IPS-18a (cell line): ENCODE data around the gene NANP.
"Not testable (repeated sequence)": the region's sequence is repeated elsewhere in the genome, so short reads cannot be mapped to it uniquely, and the experiment has no call there.

ENCODE experiments used
- H3K27ac ChIP-seq: one replicate; pipeline ENCODE4 v1.5.1; 2013; ENCODE audit warnings: low read length
- H3K27me3 ChIP-seq: one replicate; pipeline ENCODE4 v1.6.1; 2013; ENCODE audit warnings: mild to moderate bottlenecking, low read length; ENCODE audit not compliant: control insufficient read depth, insufficient read depth
- H3K36me3 ChIP-seq: one replicate; pipeline ENCODE4 v1.6.1; 2013; ENCODE audit warnings: low read depth, low read length; ENCODE audit not compliant: control insufficient read depth
- H3K4me1 ChIP-seq: one replicate; pipeline ENCODE4 v1.6.1; 2013; ENCODE audit warnings: low read depth, low read length; ENCODE audit not compliant: control insufficient read depth
- H3K4me3 ChIP-seq: one replicate; pipeline ENCODE4 v1.5.1; 2013; ENCODE audit warnings: low read length
- H3K9ac ChIP-seq: one replicate; pipeline ENCODE4 v1.6.1; 2013; ENCODE audit warnings: mild to moderate bottlenecking, low read length, moderate library complexity
- H3K9me3 ChIP-seq: one replicate; pipeline ENCODE4 v1.6.1; 2013; ENCODE audit warnings: low read depth, low read length; ENCODE audit not compliant: control insufficient read depth

The NANP gene

GRCh38 chr20:25604611-25605010, 19.2 kb downstream of the NANP start:
- Histone ChIP-seq H3K9ac (no peak overlapping the region), H3K36me3 (no peaks in the 10 kb centered on the region), H3K27me3 (no peaks in the 10 kb centered on the region), H3K4me1 (no peaks in the 10 kb centered on the region), H3K27ac (no peak overlapping the region), H3K9me3 (no peaks in the 10 kb centered on the region), H3K4me3 (no peak overlapping the region)

DNA sequence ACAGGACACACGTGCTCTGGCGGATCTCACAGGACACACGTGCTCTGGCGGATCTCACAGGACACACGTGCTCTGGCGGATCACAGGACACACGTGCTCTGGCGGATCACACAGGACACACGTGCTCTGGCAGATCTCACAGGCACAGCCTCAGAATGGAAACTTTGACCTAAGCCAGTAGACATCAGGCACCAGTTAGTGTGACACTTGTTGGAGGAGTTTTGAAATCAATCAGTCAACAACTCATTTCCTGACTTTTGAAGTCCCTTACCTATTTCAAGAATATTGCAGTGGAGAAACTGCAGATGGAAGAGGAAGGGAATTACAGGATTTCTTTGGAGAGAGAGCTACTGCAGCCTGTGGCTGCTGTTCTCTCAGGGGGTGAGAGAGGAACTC, 20.9 kb downstream of the NANP start:
- H3K9ac ChIP-seq, H3K27ac ChIP-seq, H3K9me3 ChIP-seq, H3K27me3 ChIP-seq, H3K36me3 ChIP-seq, H3K4me1 ChIP-seq, H3K4me3 ChIP-seq: not testable (repeated sequence)

- H3K36me3 ChIP-seq, H3K4me1 ChIP-seq, H3K9me3 ChIP-seq, H3K27me3 ChIP-seq, H3K27ac ChIP-seq, H3K4me3 ChIP-seq, H3K9ac ChIP-seq: not testable (repeated sequence)
These were observed 21.5 kb downstream of the NANP start for GRCh38 chr20:25602191-25602913.

GRCh38 chr20:25601659-25602058, 22.2 kb downstream of the NANP start:
- H3K27me3 ChIP-seq = no peaks in the 10 kb centered on the region
- no peak overlapping the region for H3K4me3 ChIP-seq
- H3K27ac ChIP-seq = no peak overlapping the region
- H3K9ac ChIP-seq = no peak overlapping the region
- H3K4me1 ChIP-seq = no peaks in the 10 kb centered on the region
- H3K36me3 ChIP-seq = no peaks in the 10 kb centered on the region
- H3K9me3 ChIP-seq = no peaks in the 10 kb centered on the region

- Histone ChIP-seq H3K36me3 (no peaks in the 10 kb centered on the region), H3K9ac (no peak overlapping the region), H3K4me1 (no peaks in the 10 kb centered on the region), H3K27me3 (no peaks in the 10 kb centered on the region), H3K27ac (no peak overlapping the region), H3K4me3 (no peak overlapping the region), H3K9me3 (no peaks in the 10 kb centered on the region)
These were observed 23.2 kb downstream of the NANP start for GRCh38 chr20:25600632-25601031.

GRCh38 chr20:25592135-25592852, 31.5 kb downstream of the NANP start:
- Histone ChIP-seq H3K4me1 (no peaks in the 10 kb centered on the region), H3K36me3 (no peaks in the 10 kb centered on the region), H3K27ac (no peak overlapping the region), H3K4me3 (no peak overlapping the region), H3K9ac (no peak overlapping the region), H3K9me3 (no peaks in the 10 kb centered on the region), H3K27me3 (no peaks in the 10 kb centered on the region)

DNA sequence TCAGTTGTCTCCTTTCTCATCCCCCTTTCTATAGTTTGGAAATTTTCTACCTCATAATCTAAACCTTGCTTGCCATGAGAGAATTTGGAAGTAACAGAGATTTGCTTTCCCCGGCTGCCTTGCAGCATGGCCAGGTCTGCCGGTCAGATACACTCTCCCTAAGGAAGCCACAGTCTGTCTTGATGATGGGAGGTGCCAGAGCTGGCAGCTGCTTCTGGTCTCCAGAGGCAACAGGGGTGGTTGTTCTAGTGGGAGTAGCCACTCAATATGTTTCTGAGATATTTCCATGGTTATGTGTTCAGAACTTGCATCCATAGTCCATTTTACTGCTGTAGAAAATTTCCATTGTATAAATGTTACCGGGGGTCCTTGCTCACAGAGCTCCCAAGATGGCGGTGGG, 33.0 kb downstream of the NANP start:
- not testable (repeated sequence) for H3K36me3 ChIP-seq, H3K4me3 ChIP-seq, H3K9ac ChIP-seq, H3K27me3 ChIP-seq, H3K4me1 ChIP-seq, H3K27ac ChIP-seq, H3K9me3 ChIP-seq

DNA sequence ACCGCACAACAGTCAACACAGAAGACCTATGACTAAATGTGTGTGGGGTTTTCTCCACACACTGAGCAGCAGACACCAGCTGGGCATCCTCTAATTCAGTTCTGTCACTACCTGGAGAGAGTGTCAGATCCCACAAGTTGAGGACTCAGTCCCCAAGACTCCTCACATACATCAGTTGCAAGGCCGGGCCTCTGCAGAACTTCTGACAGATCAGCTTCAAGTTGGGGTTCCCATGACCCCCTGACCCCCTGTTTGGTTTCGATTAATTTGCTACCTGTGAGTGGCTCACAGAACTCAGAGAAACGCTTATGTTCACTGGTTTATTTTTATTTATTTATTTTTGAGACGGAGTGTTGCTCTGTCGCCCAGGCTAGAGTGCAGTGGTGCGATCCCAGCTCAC, 35.3 kb downstream of the NANP start:
- no peaks in the 10 kb centered on the region for H3K27me3 ChIP-seq
- peaks cover 5% of the 10 kb centered on the region for H3K4me1 ChIP-seq
- no peak overlapping the region for H3K9ac ChIP-seq
- no peaks in the 10 kb centered on the region for H3K36me3 ChIP-seq
- H3K9me3 ChIP-seq = no peaks in the 10 kb centered on the region
- H3K27ac ChIP-seq = no peak overlapping the region
- H3K4me3 ChIP-seq = no peak overlapping the region

DNA sequence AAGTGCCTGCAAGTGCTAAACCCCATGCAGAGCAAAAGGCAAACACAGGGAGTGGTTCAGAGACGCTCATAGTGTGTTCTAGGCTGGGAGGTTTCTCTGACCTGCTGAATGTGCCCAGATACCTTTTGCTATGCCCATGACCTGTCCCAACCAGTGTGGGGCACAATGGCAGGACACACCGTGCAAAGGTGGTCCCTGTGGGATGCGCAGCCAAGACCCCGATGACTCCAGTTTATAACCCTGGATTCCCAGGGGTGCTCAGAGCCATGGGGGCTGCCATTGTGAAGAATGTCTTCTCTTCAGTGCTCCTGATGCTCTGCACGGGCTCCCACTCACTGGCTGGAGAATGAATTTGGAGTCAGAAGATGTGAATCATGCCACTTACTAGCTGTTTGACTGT, 36.3 kb downstream of the NANP start:
- Histone ChIP-seq H3K27ac (no peak overlapping the region), H3K4me3 (no peak overlapping the region), H3K36me3 (no peaks in the 10 kb centered on the region), H3K4me1 (peaks cover 8% of the 10 kb centered on the region), H3K9ac (no peak overlapping the region), H3K27me3 (no peaks in the 10 kb centered on the region), H3K9me3 (no peaks in the 10 kb centered on the region)

DNA sequence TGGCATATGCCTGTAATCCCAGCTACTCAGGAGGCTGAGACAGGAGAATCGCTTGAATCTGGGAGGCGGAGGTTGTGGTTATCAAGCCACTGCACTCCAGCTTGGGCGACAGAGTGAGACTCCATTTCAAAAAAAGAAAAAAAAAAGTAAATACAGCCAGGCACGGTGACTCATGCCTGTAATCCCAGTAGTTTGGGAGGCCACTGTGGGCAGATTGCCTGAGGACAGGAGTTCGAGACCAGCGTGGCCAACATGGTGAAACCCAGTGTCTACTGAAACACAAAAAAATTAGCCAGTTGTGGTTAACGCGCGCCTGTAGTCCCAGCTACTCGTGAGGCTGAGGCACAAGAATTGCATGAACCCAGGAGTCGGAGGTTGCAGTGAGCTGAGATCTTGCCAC, 36.9 kb downstream of the NANP start:
- H3K4me3 ChIP-seq = no peak overlapping the region
- no peaks in the 10 kb centered on the region for H3K9me3 ChIP-seq
- H3K27ac ChIP-seq = no peak overlapping the region

DNA sequence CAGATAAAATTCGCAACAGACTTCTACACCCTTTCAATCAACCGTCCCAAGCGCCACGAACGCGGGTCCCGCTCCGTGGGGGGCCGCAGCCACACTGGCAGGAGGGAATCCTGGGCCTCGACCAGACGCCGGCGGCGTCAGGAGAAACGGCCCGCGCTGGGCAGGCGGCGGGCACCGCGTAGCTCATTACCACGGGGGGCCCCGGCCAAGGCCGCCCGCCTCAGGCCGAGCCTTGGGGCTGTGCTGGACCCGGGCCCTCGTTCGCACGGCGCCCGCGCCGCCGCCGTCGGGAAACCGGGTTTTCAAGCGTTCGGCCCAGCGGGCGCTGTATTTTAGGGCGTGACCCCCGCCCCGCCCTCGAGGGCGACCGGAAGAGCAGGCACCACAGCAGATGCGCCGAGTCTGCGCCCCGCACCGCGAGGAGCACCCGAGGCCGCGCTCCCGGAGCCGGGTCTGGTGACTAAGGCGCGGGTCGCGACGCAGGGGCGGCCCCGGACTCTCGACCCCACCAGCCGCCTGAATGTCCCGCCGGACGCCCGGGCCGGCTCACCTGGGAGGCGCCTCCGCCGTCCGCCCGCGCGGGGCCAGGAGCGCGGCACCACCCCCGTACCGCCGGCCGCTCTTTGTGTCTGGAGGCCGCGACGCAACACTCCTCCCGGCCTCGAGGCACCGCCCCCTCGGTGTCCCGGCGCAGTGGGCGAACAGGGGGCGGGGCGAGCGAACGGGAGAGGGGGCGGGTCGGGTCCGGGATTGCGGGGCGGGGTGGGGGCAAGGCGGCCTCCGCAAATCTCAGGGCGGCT, 38.7 kb downstream of the NANP start, which contains the start of gene NINL:
TSS of gene NINL (minus strand) at position 627 of the 800 bp plus-strand sequence. CDS start 58,944 bp downstream, outside the sequence.
- no peaks in the 10 kb centered on the region for H3K27me3 ChIP-seq
- H3K9ac ChIP-seq = peak within 1 kb of the TSS; percentile 90
- peaks cover 8% of the 10 kb centered on the region for H3K4me1 ChIP-seq
- H3K4me3 ChIP-seq = peak within 1 kb of the TSS; percentile 82
- H3K36me3 ChIP-seq = peaks cover 11% of the 10 kb centered on the region
- H3K9me3 ChIP-seq = no peaks in the 10 kb centered on the region
- peak within 1 kb of the TSS; percentile 81 for H3K27ac ChIP-seq

More for the DNA sequence above, 36.9 kb downstream of the NANP start:
- H3K36me3 ChIP-seq = peaks cover 2% of the 10 kb centered on the region
- H3K9ac ChIP-seq = no peak overlapping the region
- H3K4me1 ChIP-seq = peaks cover 8% of the 10 kb centered on the region
- no peaks in the 10 kb centered on the region for H3K27me3 ChIP-seq
